ENCODE measurements around the gene SH3PXD2A. TPM values are rescaled to one million over a fixed set of nuclear protein-coding genes. Genes with fewer than 3 reads are reported as not detected.
A peak's percentile ranks its signal among the peaks of the same experiment; 100 is the strongest.

The SH3PXD2A gene
- total RNA-seq, 1 experiment from 2014 or later, result 6.3 TPM

DNA sequence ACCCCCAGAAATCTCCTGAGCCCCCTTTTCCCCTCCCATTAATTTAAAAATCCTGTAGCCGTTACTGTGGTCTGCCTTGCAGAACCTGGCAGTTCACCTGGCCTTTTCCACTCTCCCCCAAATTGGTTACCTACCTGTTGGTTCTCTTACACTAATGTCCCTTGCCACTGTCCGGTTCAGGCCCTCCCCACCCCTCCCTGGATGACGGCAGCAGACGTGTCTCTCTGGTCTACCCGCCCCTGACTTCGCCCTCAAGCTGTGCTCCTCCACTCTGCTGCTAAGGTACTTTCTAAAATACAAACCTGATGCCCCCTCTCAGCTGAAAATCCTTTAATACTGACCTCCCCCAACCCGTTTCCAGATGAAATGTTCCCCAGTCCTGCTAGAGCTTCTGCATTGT lies 15.6 kb upstream of the SH3PXD2A start:
- no peak for DNase-seq
- no peaks in the 10 kb centered on the region for H3K4me1 ChIP-seq
- intact Hi-C loops (cut with micrococcal nuclease; ENCODE audit: unreplicated experiment), result no loop called here
- no TSS peak for BruUV-seq (replicated peaks)
- H3K9me3 ChIP-seq, result no peaks in the 10 kb centered on the region; the same call in 1 of the 2 replicates
- no peaks in the 10 kb centered on the region for H3K27me3 ChIP-seq (replicated peaks; ENCODE audit: control insufficient read depth, insufficient read depth, low read length)
- Mint-ChIP-seq H3K36me3 (ENCODE audit: insufficient read depth, unreplicated experiment) (peaks cover 6% of the 10 kb centered on the region), H3K27ac (ENCODE audit: unreplicated experiment) (no peak overlapping the region), H3K9me3 (ENCODE audit: unreplicated experiment) (no peaks in the 10 kb centered on the region), H3K4me3 (ENCODE audit: unreplicated experiment) (no peak overlapping the region), H3K4me1 (ENCODE audit: low read depth, unreplicated experiment) (peaks cover 12% of the 10 kb centered on the region), H3K27me3 (ENCODE audit: insufficient read depth, unreplicated experiment) (no peaks in the 10 kb centered on the region)
- no peaks in the 10 kb centered on the region for H3K36me3 ChIP-seq (ENCODE audit: control insufficient read depth, insufficient read depth, low read length)
- TF ChIP-seq, protein P1, sequence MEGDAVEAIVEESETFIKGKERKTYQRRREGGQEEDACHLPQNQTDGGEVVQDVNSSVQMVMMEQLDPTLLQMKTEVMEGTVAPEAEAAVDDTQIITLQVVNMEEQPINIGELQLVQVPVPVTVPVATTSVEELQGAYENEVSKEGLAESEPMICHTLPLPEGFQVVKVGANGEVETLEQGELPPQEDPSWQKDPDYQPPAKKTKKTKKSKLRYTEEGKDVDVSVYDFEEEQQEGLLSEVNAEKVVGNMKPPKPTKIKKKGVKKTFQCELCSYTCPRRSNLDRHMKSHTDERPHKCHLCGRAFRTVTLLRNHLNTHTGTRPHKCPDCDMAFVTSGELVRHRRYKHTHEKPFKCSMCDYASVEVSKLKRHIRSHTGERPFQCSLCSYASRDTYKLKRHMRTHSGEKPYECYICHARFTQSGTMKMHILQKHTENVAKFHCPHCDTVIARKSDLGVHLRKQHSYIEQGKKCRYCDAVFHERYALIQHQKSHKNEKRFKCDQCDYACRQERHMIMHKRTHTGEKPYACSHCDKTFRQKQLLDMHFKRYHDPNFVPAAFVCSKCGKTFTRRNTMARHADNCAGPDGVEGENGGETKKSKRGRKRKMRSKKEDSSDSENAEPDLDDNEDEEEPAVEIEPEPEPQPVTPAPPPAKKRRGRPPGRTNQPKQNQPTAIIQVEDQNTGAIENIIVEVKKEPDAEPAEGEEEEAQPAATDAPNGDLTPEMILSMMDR (IDR thresholded peaks at IDR 0.05; ENCODE audit: insufficient read depth in 1 of 2, low read depth in 1 of 2, low read length in 1 of 2, severe bottlenecking in 1 of 2, unreplicated experiment in 1 of 2), result no peak
- ChIA-PET CTCF (no interaction called here), POLR2A (interaction anchor here (0.6 kb wide), 1 partner anchor 47 kb away, joined by 3 read pairs; the partner anchor contains the start of gene STN1)
- no peak overlapping the region for H3K4me3 ChIP-seq (ENCODE audit: low read depth, low read length)

DNA sequence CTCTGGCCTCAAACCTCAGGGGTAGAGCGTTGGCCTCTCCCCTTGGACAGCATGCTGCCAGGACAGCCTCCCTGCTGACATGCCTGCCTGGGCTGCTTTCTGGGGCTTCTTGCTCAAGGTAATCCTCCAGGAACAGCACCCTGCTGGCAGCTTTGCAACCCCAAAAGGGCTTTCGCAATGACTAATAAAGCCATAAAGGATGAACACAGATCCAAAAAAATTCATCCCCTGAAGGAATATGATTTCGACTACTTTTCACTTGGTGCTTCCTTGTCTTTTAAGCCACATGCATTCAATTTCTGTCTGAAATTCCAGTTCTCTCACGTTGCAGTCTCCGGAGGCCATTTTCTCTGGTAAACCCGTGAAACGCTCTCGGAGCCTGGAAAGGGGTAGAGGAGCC lies 15.1 kb upstream of the SH3PXD2A start:
- H3K27me3 Mint-ChIP-seq (ENCODE audit: insufficient read depth, unreplicated experiment), result no peaks in the 10 kb centered on the region
- BruUV-seq (replicated peaks), result no TSS peak
- H3K27ac Mint-ChIP-seq (ENCODE audit: unreplicated experiment), result no peak overlapping the region
- peaks cover 3% of the 10 kb centered on the region for H3K9me3 Mint-ChIP-seq (ENCODE audit: unreplicated experiment)
- H3K9me3 ChIP-seq, result peaks cover 5% of the 10 kb centered on the region
- H3K4me3 ChIP-seq (ENCODE audit: low read depth, low read length), result no peak overlapping the region
- CTCF ChIA-PET, result no interaction called here
- peak in 1 of 2 experiments; percentile 31 for DNase-seq
- POLR2A ChIA-PET, result interaction anchor here (0.6 kb wide), 1 partner anchor 47 kb away, joined by 3 read pairs; the partner anchor contains the start of gene STN1
- intact Hi-C loops (cut with micrococcal nuclease; ENCODE audit: unreplicated experiment), result no loop called here
- H3K4me1 Mint-ChIP-seq (ENCODE audit: low read depth, unreplicated experiment), result peaks cover 12% of the 10 kb centered on the region
- no peaks in the 10 kb centered on the region for H3K36me3 ChIP-seq (ENCODE audit: control insufficient read depth, insufficient read depth, low read length)
- TF ChIP-seq, protein P1 (IDR thresholded peaks at IDR 0.05; ENCODE audit: insufficient read depth in 1 of 2, low read depth in 1 of 2, low read length in 1 of 2, severe bottlenecking in 1 of 2, unreplicated experiment in 1 of 2), result no peak
- no peak overlapping the region for H3K4me3 Mint-ChIP-seq (ENCODE audit: unreplicated experiment)
- H3K4me1 ChIP-seq, result no peaks in the 10 kb centered on the region
- peaks cover 6% of the 10 kb centered on the region for H3K36me3 Mint-ChIP-seq (ENCODE audit: insufficient read depth, unreplicated experiment)
- no peaks in the 10 kb centered on the region for H3K27me3 ChIP-seq (replicated peaks; ENCODE audit: control insufficient read depth, insufficient read depth, low read length)

DNA sequence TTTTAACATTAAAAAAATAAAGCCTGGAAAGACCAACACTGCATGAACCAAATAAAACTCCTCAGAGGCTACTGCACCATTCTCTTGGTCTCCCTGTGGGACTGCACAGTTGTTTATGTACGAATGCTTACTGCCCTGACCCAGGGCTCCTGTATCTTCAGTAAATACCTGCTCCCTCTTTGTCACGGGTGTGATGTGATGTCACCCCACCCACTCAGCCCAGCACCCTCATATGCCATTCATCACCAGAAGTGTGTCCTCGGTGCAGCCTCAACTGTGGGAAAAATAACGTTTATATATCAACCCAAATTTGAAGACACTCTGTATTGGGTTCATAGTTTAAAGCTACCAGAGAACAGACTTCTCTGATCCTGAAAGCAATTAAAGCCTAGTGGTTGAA lies 14.0 kb upstream of the SH3PXD2A start:
- H3K4me1 ChIP-seq, result no peaks in the 10 kb centered on the region
- H3K36me3 Mint-ChIP-seq (ENCODE audit: insufficient read depth, unreplicated experiment), result peaks cover 6% of the 10 kb centered on the region
- BruUV-seq (replicated peaks), result no TSS peak
- peaks cover 12% of the 10 kb centered on the region for H3K4me1 Mint-ChIP-seq (ENCODE audit: low read depth, unreplicated experiment)
- peaks cover 13% of the 10 kb centered on the region for H3K9me3 ChIP-seq
- intact Hi-C loops (cut with micrococcal nuclease; ENCODE audit: unreplicated experiment), result no loop called here
- H3K36me3 ChIP-seq (ENCODE audit: control insufficient read depth, insufficient read depth, low read length), result no peaks in the 10 kb centered on the region
- CTCF ChIA-PET, result no interaction called here
- peaks cover 15% of the 10 kb centered on the region for H3K9me3 Mint-ChIP-seq (ENCODE audit: unreplicated experiment)
- POLR2A ChIA-PET, result no interaction called here
- TF ChIP-seq, protein P1 (IDR thresholded peaks at IDR 0.05; ENCODE audit: insufficient read depth in 1 of 2, low read depth in 1 of 2, low read length in 1 of 2, severe bottlenecking in 1 of 2, unreplicated experiment in 1 of 2), result no peak
- H3K4me3 ChIP-seq (ENCODE audit: low read depth, low read length), result no peak overlapping the region
- H3K27me3 Mint-ChIP-seq (ENCODE audit: insufficient read depth, unreplicated experiment), result no peaks in the 10 kb centered on the region
- H3K27ac Mint-ChIP-seq (ENCODE audit: unreplicated experiment), result no peak overlapping the region
- no peak overlapping the region for H3K4me3 Mint-ChIP-seq (ENCODE audit: unreplicated experiment)
- DNase-seq, result no peak
- no peaks in the 10 kb centered on the region for H3K27me3 ChIP-seq (replicated peaks; ENCODE audit: control insufficient read depth, insufficient read depth, low read length)

Data from Caco-2 (cell line).